SJSA1 (cell line): Measurements from ENCODE around the gene RGL2. TPM values are rescaled to one million over a fixed set of nuclear protein-coding genes. Genes with fewer than 3 reads are reported as not detected.

Experiments used
- DNase-seq, 2 experiments: peaks; one replicate each; pipeline ENCODE4 v3.0.0-alpha.2; 2015 to 2020; ENCODE audit warnings: low spot score in 2 of 2, low read depth in 1 of 2
- H3K27ac ChIP-seq: fragments of 250-450 bp; sonication (Bioruptor Pico); 2 replicates; pipeline ENCODE4 v1.5.1; 2020; ENCODE audit warnings: mild to moderate bottlenecking, moderate library complexity
- H3K27me3 ChIP-seq: fragments of 250-450 bp; sonication (Bioruptor Pico); replicated peaks from 2 replicates; pipeline ENCODE4 v1.5.1; 2020; ENCODE audit warnings: mild to moderate bottlenecking, moderate library complexity
- H3K36me3 ChIP-seq: fragments of 250-450 bp; sonication (Bioruptor Pico); 2 replicates; pipeline ENCODE4 v1.5.1; 2020; ENCODE audit warnings: mild to moderate bottlenecking
- H3K4me1 ChIP-seq: fragments of 250-450 bp; sonication (Bioruptor Pico); replicated peaks from 2 replicates; pipeline ENCODE4 v1.6.1; 2021; ENCODE audit warnings: mild to moderate bottlenecking
- H3K4me3 ChIP-seq: fragments of 250-450 bp; sonication (Bioruptor Pico); 2 replicates; pipeline ENCODE4 v1.5.1; 2020; ENCODE audit warnings: mild to moderate bottlenecking
- H3K9me3 ChIP-seq: fragments of 250-450 bp; sonication (Bioruptor Pico); replicated peaks from 2 replicates; pipeline ENCODE4 v1.5.1; 2020; ENCODE audit warnings: mild to moderate bottlenecking
- total RNA-seq: library from RNA; depleted of rRNA; stranded (reverse); fragments of >200 nt; shearing (Covaris generic); gene quantifications from 2 replicates; pipeline ENCODE4 v1.2.3, GENCODE V29; 2014

The RGL2 gene
- total RNA-seq, 1 experiment from 2014 or later, result 24.5 TPM

- peak within 1 kb of the TSS; percentile 69 for H3K4me3 ChIP-seq
- peak; percentile 72 to 89 for DNase-seq
Observed at GRCh38 chr6:33313709-33314514, 15.2 kb upstream of the RGL2 start, which contains the start of gene TAPBP. Gene TAPBP (minus strand): TSS chr6:33314078. CDS start chr6:33314041, 37 bp downstream.

GRCh38 chr6:33313105-33313708 lies 14.5 kb upstream of the RGL2 start:
- Histone ChIP-seq H3K36me3 (peaks cover 36% of the 10 kb centered on the region), H3K9me3 (no peaks in the 10 kb centered on the region), H3K4me1 (peaks cover 22% of the 10 kb centered on the region), H3K27me3 (no peaks in the 10 kb centered on the region), H3K27ac (peak overlapping the region; percentile 84), H3K4me3 (peak overlapping the region; percentile 69)
- peak in 1 of 2 experiments; percentile 58 for DNase-seq

More at GRCh38 chr6:33313709-33314514, 15.2 kb upstream of the RGL2 start, which contains the start of gene TAPBP:
- Histone ChIP-seq H3K27me3 (no peaks in the 10 kb centered on the region), H3K9me3 (no peaks in the 10 kb centered on the region), H3K4me1 (peaks cover 28% of the 10 kb centered on the region), H3K36me3 (peaks cover 36% of the 10 kb centered on the region), H3K27ac (peak within 1 kb of the TSS; percentile 84)

- no peak for DNase-seq
- Histone ChIP-seq H3K27me3 (no peaks in the 10 kb centered on the region), H3K4me3 (peak overlapping the region; percentile 69), H3K36me3 (peaks cover 41% of the 10 kb centered on the region), H3K9me3 (no peaks in the 10 kb centered on the region), H3K4me1 (peaks cover 22% of the 10 kb centered on the region), H3K27ac (no peak overlapping the region)
Observed at GRCh38 chr6:33312361-33313104, 13.8 kb upstream of the RGL2 start.

- Histone ChIP-seq H3K4me3 (no peak overlapping the region), H3K27ac (no peak overlapping the region), H3K27me3 (no peaks in the 10 kb centered on the region), H3K4me1 (no peaks in the 10 kb centered on the region), H3K9me3 (no peaks in the 10 kb centered on the region), H3K36me3 (peaks cover 72% of the 10 kb centered on the region)
- no peak for DNase-seq
Observed at GRCh38 chr6:33306356-33306755, 7.6 kb upstream of the RGL2 start.

GRCh38 chr6:33305052-33305451 lies 6.3 kb upstream of the RGL2 start:
- H3K27me3 ChIP-seq, result no peaks in the 10 kb centered on the region
- no peak overlapping the region for H3K27ac ChIP-seq
- DNase-seq, result no peak
- peaks cover 74% of the 10 kb centered on the region for H3K36me3 ChIP-seq
- H3K4me3 ChIP-seq, result no peak overlapping the region
- no peaks in the 10 kb centered on the region for H3K9me3 ChIP-seq
- peaks cover 6% of the 10 kb centered on the region for H3K4me1 ChIP-seq

GRCh38 chr6:33304216-33304615 lies 5.5 kb upstream of the RGL2 start:
- no peak for DNase-seq
- Histone ChIP-seq H3K27ac (no peak overlapping the region), H3K4me1 (peaks cover 8% of the 10 kb centered on the region), H3K9me3 (no peaks in the 10 kb centered on the region), H3K27me3 (no peaks in the 10 kb centered on the region), H3K36me3 (peaks cover 71% of the 10 kb centered on the region), H3K4me3 (no peak overlapping the region)

- no peak overlapping the region for H3K4me3 ChIP-seq
- H3K9me3 ChIP-seq, result no peaks in the 10 kb centered on the region
- DNase-seq, result no peak
- peaks cover 15% of the 10 kb centered on the region for H3K4me1 ChIP-seq
- no peaks in the 10 kb centered on the region for H3K27me3 ChIP-seq
- H3K27ac ChIP-seq, result no peak overlapping the region
- H3K36me3 ChIP-seq, result peaks cover 61% of the 10 kb centered on the region
Observed at GRCh38 chr6:33301877-33302276, 3.1 kb upstream of the RGL2 start.

GRCh38 chr6:33299237-33299944 lies 649 bp upstream of the RGL2 start:
- Histone ChIP-seq H3K4me3 (peak overlapping the region; percentile 56), H3K4me1 (peaks cover 15% of the 10 kb centered on the region), H3K36me3 (peaks cover 57% of the 10 kb centered on the region), H3K27me3 (no peaks in the 10 kb centered on the region), H3K27ac (peak overlapping the region; percentile 83), H3K9me3 (no peaks in the 10 kb centered on the region)
- DNase-seq, result peak; percentile 94 to 95

GRCh38 chr6:33297956-33298772 lies 578 bp downstream of the RGL2 start:
- Histone ChIP-seq H3K4me1 (peaks cover 15% of the 10 kb centered on the region), H3K36me3 (peaks cover 50% of the 10 kb centered on the region), H3K4me3 (peak overlapping the region; percentile 56), H3K27me3 (no peaks in the 10 kb centered on the region), H3K9me3 (no peaks in the 10 kb centered on the region), H3K27ac (peak overlapping the region; percentile 83)
- peak; percentile 71 to 79 for DNase-seq

GRCh38 chr6:33297406-33297955 lies 1.3 kb downstream of the RGL2 start:
- H3K4me3 ChIP-seq, result peak overlapping the region; percentile 56
- DNase-seq, result no peak
- H3K27me3 ChIP-seq, result no peaks in the 10 kb centered on the region
- H3K9me3 ChIP-seq, result no peaks in the 10 kb centered on the region
- H3K27ac ChIP-seq, result no peak overlapping the region
- H3K4me1 ChIP-seq, result peaks cover 15% of the 10 kb centered on the region
- peaks cover 51% of the 10 kb centered on the region for H3K36me3 ChIP-seq

GRCh38 chr6:33296797-33297405 lies 1.8 kb downstream of the RGL2 start:
- Histone ChIP-seq H3K4me1 (peaks cover 15% of the 10 kb centered on the region), H3K9me3 (no peaks in the 10 kb centered on the region), H3K27me3 (no peaks in the 10 kb centered on the region), H3K36me3 (peaks cover 53% of the 10 kb centered on the region), H3K27ac (no peak overlapping the region), H3K4me3 (no peak overlapping the region)
- no peak for DNase-seq
